Left ventricle myocardium superior (tissue), 1 donor: ENCODE measurements around the gene MRGPRD. TPM values are rescaled to one million over a fixed set of nuclear protein-coding genes. Genes with fewer than 3 reads are reported as not detected.
"Not testable (repeated sequence)": the region's sequence is repeated elsewhere in the genome, so short reads cannot be mapped to it uniquely, and the experiment has no call there.

Experiments used
- ATAC-seq: fragments of 200-7000 bp; cut with Tn5 transposase; one replicate; pipeline ENCODE4 v1.9.1; 2020; ENCODE audit warnings: mild to moderate bottlenecking, moderate library complexity
- DNase-seq: peaks from one replicate; pipeline ENCODE4 v3.0.0-alpha.2; 2020
- intact Hi-C: fragments of 100-400 bp; cut with micrococcal nuclease; formaldehyde crosslinking; loops from one replicate; pipeline ENCODE4 v1.11.0; 2022
- total RNA-seq: library from RNA; stranded (reverse); fragmentation: NEBNext Ultra II Directional; extraction: Animal tissue kit (Norgen Biotek cat#: 25700); gene quantifications from one replicate; pipeline ENCODE4 v1.2.1, GENCODE V29; 2021
- donor health status: DM: no; HTN: yes; CAD: no; lungs with severe emphysema.

The MRGPRD gene
- total RNA-seq, 1 donor from 2014 or later = not detected

DNA sequence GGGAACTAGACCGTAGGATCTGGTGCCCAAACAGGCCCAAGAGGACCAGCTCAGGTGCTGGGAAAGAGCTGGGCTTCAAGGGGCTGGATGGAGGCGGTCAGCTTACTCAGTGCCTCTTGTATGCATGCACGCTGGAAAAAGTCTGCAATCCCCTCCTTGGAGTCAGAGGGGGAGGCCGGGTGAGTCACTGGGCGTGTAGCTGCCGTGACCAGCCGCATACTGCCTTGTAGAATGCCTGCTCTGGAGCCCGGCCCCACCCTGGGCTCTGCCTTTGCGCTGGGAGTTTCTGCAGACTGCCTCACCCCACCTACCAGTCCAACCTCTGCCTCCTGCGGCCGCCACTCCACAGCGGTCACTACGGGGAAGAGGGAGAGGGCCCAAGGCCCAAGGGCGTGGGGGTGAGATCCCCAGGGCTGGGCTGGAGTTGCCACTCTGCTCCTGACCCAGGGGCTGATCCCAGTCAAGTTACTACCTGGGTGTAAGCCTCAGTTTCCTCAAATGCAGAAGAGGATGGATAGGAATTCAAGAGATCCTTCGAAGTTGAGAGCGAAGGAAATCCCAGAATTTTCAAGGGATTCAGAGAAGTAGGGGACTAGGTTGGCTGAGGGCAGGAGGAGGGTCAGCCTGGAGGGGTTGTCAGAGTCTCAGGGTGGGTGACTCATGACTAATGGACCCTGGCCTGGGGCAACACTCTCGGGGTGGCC is 28.1 kb upstream of the MRGPRD start:
- intact Hi-C loops = no loop called here
- DNase-seq = peak; percentile 78

DNA sequence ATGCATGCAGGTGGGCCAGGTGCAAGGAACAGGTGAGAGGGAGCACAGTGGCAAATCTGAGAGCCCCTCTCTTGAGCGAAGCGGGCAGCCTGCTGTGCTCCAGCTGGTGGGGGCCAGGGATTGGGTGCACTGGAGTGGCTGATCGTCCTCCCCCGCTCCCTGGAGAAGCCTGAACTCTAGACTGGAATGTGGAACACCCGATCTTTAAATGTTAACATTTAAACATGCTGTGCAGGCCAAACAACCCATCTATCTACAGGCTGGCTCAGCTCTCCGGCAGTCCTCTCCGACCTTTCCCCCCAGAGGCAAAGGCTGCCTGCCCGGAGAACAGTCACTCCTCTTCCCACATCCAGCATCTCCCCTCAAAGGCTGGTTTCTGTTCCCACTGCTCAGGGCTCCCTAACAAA is 27.2 kb upstream of the MRGPRD start:
- no peak for ATAC-seq
- DNase-seq = no peak
- intact Hi-C loops = no loop called here

More for the DNA sequence above, 28.1 kb upstream of the MRGPRD start:
- peak; percentile 44 for ATAC-seq

DNA sequence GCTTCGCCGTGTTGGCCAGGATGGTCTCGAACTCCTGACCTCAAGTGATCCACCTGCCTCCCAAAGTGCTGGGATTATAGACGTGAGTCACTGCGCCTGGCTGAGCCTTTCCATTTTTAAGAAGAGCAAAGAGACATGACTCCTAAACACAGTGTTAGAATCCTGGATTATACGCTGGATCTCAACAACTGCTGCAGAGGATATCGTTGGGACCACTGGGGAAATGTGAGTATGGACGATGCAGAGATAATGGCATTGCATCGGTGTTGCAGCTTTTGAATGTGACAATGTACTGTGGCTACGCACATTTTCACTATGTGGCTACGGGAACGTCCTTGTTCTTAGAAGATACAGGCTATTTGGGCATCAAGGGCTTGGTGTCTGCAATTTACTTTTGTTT is 26.0 kb upstream of the MRGPRD start:
- intact Hi-C loops = no loop called here
- ATAC-seq (no peak), DNase-seq (no peak)

DNA sequence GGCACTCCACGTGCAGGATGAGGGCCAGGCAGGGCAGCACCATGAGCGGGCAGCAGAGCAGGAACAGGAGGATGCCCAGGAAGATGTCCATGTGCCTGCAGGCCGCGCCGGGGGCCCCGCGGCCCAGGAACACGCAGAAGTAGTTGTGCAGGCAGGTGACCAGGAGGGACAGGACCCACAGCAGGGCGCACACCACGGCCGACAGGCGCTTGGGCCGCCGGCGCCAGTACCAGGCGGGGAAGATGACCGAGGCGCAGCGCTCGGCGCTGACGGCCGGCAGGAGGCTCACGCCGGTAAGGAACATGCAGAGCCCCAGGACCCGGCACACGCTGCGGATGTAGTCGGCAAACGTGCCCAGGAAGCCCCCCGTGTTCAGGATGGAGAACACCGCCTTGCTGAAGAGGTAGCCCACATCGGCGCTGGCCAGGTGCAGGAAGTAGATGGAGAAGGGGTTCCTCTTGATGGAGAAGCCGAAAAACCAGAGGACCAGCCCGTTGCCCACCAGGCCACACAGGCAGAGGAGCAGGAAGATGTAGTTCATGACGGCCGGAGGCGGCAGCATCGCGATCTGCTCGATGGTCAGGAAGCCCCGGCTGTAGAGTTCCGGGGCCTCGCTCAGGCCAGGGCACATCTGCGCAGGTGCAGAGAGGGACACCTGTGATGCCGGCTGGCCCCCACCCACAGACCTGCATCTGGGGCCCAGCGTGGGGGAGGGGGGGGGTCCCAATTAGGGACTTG is 25.0 kb upstream of the MRGPRD start:
- intact Hi-C loops = no loop called here
- no peak for DNase-seq
- ATAC-seq = no peak

DNA sequence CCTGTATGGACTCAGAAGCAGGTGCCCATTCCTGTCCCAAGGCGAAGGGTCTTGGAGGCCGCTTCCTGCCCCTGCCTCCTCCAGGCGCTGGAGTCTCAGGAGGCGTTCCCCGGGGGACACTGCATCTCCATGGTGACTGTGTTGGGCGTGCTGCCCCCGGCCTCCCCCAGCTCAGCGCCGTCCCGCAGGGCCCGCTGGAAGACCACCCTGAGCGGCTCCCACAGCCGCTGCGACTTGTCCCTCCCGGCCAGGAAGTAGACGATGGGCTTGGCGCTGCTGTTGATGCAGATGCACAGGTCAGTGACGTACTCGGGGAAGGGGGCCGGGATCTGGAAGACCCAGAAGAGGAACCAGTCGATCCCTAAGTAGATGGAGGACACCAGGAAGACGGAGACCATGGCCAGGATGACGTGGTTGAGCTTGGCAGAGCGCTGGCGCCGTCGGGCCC is 24.4 kb upstream of the MRGPRD start:
- intact Hi-C loops = no loop called here
- no peak for DNase-seq
- ATAC-seq = no peak

DNA sequence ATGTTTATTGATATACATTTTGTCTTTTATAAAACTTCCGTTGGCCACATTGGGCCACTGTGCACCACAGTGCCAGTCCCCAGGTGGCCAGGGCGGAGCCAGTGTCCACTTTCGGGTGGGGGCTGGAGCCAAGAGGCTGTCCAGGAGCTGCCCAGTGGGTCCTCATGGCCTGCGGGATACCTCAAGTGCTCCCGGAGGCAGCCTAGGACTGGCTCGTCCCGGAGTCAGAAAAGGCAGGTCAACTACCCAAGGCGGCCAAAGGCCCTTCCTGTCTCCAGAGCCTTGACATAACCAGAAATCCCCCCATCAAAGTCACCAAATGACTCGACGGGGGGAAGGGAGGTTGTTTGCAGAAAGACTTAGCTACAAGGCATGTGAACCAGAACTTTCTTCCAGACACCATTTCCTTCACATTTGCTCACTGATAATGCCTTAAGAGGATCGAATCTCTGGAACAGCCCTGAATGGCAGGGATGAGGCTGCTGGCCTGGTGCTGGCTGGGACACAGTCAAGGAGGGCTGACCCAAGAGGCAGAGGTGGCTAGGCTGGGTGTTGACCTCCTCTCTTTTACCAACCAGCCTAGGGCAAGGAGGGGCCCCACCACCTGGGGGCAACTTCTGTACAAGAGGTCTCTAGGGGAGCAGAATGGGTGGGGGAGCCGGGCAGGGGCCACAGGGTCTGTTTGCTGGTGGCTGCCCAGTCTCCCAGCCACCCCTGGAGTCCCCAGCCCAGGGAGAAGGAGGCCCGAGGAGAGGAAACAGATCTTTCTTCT is 23.8 kb upstream of the MRGPRD start:
- intact Hi-C loops = no loop called here
- ATAC-seq (no peak), DNase-seq (no peak)

DNA sequence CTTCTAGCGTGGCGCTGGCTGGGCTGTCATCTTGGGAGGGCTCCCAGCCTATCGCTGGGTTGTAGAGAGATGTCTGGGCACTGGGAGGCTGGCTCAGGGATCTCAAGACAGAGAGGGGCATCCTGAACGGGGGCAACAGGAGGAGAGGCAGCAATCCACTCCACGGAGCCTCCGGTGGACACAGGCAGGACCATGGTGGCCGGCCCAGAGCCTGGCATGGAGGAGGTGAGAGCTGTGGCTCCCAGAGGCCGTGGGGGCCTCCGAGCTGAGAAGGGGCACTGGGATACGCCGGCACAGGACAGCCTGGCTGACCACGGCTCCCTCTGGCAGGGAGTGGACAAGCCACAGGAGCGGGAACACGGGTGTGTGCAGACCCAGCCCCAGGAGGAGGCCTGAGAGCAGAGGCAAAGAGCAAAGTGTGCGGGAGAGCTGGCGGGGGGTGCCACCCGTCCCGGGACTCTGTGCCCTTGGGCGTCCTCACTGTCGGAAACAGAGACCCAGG is 23.1 kb upstream of the MRGPRD start:
- intact Hi-C loops = no loop called here
- ATAC-seq = no peak
- no peak for DNase-seq

DNA sequence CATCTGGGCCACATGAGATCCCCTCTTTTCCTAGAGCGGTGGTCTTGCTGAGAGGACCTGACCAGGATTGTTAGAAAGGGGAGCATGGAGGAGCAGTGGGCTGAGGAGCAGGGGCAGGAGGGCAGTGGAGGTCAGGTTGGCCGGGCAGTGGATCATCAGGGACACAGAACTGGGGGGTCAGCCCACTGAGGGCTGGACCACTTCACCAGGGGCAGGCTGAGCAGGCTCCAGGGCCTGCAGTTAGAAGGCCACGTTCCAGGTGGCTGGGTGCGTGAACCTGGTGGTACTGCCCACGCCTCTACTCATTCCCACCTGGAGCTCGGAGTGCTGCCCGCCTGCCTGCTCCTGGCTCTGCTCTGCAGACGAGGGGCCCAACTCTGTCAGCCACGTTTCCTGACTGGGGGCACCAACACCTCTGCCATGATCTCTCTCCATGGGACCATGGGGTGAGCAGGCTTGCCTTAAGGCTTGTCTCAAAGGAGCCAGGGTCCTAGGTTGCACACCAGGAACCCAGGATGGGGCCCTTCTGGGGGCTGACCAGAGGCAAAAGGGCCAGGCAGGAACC is 22.6 kb upstream of the MRGPRD start:
- DNase-seq = no peak

DNA sequence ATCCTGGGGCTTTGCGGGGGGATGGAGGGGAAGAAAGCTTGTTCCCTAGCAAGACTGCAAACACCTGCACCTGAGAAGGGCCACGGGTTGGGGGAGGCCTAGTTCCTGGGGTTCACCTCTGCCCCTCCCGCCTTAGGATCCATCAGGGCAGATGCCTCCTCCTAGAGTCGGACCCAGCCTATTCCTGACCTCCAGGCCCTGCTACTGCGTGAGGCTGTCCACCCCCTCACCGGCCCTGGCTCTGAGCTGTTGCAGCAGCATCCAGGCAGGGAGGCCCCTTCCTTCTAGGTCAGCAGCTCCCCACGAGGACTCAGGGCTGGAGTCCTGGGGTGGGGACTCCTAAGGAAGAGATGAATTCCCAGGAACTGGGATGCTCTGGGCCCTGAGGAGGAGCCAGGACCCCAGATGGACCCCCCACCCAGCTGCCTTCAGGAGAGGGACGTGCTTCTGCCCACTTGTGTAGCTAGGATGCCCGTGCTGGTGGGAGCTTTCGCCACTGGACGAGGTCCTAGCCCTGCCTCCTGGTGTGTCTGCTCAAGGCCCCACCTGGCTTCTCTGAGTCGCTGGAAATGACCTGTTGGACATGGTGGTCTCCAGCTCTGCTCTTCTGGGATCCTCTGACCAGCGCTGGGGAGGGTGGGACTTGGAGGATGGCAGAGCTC is 21.9 kb upstream of the MRGPRD start:
- DNase-seq = no peak
- intact Hi-C loops = no loop called here
- no peak for ATAC-seq

More for the DNA sequence above, 22.6 kb upstream of the MRGPRD start:
- ATAC-seq = no peak
- intact Hi-C loops = no loop called here

DNA sequence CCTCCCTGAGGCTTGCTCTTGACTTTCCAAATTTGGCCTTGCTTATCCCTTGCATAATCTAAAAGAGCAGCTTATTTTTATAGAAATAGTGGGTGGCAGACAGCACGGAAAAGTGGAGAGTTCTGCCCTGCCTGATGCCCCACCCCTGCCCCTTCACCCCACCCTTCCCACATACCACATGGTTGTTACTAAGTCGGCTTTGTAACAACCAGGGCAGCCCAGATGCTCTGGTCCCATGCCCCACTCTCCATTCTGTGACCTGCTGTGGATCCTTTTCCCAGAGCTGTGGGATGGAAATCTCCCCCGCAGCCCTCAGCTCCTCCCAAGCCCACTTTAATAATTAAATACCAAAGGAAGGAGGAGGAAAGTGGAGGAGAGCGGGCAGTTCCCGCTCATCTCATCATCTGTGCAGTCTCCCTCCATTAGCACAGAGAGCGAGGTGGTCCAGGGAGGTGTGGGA is 21.4 kb upstream of the MRGPRD start:
- DNase-seq = no peak
- intact Hi-C loops = no loop called here
- no peak for ATAC-seq

DNA sequence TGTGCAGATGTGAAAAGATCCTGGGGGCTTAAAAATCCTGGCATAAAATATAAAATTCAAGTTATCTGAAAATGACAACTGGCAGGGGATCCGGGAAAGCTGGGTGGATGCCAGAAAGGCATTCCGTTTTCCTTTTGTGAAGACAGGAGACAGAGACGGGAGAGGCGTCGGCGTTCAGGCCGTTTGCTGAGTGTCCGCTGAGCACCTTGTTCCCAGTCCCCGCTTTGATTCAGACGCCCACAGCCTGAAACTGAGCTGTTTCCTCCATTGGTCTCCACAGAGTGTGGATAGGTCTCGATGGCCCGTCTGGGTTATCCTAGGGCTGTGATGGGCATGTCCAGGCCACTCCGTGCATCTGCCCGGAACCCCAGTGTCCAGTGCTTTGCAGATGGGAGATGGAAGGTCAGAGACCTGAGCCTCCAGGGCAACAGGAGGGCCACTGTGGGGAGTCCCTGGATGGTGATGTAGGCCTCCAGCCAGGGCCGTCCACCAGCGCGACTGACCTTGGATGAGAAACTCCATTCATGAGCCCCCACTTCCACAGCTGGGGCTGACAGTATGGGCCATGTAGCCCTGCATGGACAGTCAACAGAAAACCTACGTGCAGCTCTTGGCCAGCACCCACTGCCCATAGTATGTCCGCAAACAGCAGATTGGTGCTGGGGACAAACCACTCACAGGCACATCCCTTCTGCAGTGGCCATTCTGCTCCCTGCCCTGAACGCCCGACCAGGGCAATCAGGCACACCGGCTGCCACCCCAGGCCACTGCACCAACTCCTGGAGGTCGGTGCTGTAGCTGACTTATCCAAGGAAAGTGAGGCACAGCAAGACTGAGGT is 20.7 kb upstream of the MRGPRD start:
- intact Hi-C loops = no loop called here
- DNase-seq (peak; percentile 12), ATAC-seq (no peak)

DNA sequence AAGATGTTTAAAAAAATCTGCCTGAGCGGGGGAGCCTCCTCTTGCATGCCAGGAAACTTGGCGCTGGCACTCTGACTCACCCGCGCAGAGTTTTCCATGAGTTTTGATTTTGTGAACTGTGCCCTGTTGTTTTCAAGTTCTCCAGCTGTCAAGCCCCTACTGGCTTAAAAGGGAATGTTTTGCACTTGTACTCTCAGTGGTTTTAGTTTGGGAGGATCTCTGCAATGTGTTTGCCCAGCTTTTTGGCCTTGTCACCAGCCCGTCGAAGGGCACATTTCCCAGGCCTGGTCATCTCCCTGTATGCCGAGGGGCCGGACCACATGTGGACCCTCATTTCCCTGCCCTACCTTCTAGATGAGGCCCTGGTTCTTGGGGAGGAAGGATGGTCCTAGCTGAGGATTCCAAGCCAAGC is 20.1 kb upstream of the MRGPRD start:
- peak; percentile 51 for ATAC-seq
- intact Hi-C loops = no loop called here

DNA sequence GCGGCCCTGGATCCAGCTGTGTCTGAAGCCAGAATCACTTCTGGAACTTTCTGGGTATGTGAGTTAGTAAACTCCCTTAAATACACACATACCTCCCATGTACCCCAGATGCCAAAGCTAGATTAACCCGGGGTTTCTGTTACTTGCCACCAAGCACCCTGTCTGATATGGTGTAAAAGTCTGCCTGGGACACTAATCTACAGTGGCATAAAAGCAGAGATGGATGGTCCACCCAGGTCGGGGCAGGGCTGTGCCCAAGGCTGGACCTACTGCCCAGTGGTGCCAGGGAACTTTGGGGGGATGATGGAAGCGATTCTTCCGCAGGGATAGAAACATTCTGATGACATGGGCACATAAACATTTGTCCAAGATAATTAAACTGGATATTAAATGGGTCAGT is 19.6 kb upstream of the MRGPRD start:
- DNase-seq (no peak), ATAC-seq (no peak)
- intact Hi-C loops = no loop called here

More for the DNA sequence above, 20.1 kb upstream of the MRGPRD start:
- no peak for DNase-seq

DNA sequence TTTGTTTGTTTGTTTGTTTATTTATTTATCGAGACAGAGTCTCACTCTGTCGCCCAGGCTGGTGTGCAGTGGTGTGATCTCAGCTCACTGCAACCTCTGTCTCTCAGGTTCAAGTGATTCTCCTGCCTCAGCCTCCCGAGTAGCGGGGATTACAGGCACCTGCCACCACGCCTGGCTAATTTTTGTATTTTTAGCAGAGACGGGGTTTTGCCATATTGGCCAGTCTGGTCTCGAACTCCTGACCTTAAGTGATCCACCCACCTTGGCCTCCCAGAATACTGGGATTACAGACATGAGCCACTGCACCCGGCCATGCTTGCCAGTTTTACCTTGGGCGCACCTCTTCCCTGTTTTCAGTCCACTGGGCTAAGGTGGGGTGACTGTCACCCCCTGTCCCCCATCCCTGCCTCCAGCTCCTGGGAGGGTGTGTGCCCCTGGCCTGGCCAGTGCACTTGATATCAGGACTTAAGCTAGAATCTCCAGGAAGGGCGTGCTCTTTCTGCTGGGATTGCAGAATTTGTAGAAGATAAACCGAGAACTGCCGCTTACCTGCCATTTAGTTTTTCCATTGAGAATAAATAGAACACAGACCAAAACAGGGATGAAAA is 19.1 kb upstream of the MRGPRD start:
- DNase-seq = peak; percentile 7
- ATAC-seq, intact Hi-C loops: not testable (repeated sequence)

DNA sequence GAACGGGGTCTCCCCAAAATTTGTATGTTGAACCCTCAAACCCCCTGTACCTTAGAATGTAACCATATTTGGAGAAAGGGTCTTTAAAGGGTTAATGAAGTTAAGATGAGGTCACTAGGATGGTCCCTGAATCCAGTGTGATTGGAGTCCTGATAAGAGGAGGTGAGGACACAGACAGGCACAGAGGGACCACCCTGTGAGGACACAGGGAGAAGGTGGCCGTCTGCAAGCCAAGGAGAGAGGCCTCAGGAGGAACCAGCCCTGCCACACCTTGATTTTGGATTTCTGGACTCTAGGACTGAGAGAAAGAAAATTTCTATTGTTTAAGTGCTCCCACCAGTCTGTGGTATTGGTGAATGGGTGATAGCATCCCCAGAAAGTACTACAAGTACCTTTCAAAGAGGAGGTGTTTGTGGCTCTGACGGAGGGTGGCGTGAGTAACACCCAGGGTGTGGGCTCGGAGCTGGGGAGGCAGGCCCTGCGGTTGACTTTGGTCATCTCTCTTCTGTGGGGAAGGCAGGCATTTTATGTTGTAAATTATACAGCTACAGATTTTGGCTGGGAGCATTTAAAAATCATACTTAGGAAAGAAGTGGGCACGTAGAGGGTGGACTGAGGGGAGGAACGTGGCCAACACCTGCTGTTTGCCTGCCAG is 18.4 kb upstream of the MRGPRD start:
- intact Hi-C loops = no loop called here
- DNase-seq = peak; percentile 15
- ATAC-seq = no peak

DNA sequence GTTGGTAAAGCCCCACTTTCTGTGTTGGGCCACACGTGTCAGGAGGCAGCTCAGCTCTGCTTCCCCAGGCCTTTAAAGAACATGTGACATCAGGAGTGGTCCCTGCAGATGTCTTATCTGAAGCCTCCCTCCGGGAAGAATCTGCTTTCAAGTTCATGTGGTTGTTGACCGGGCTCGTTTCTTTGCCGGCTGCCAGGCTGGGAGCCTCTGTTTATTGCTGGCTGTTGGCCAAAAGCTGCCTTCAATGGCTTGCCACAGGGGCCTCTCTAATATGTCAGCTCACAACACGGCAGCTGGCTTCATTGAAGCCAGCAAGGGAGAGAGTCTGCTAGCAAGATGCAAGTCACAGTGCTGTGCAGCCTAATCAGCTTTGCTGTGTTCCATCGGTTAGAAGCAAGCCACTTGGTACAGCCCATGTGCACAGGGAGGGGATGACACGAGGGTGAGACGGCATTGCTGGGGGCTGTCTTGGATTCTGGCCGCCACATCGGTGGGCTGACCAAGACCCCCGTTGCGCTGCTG is 17.7 kb upstream of the MRGPRD start:
- ATAC-seq (peak; percentile 49), DNase-seq (peak; percentile 34)
- intact Hi-C loops = no loop called here

DNA sequence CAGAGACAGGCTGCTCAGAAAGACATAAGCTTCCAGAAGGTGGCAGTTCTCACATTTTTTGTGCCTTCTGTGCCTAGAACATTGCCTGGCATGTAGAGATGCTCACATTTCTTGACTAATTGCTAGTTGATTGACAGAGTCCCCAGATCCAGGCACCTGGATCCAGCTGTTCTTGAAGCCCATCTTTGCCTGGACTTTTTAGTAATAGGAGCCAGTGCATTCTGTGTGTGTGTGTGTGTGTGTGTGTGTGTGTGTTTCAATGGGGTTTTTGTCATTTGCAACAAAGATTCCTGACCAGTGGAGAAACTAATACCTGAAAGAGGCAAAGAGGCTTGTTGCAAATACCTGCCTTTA is 17.2 kb upstream of the MRGPRD start:
- ATAC-seq (no peak), DNase-seq (no peak)
- intact Hi-C loops = no loop called here
